GM19438 (cell line): ENCODE data around the gene PTTG1IP.
"Not testable (repeated sequence)": the region's sequence is repeated elsewhere in the genome, so short reads cannot be mapped to it uniquely, and the experiment has no call there.

ENCODE experiments used
- ATAC-seq: cut with Tn5 transposase; IDR thresholded peaks from one replicate; pipeline ENCODE4 v1.9.1; 2021; ENCODE audit warnings: low read depth; ENCODE audit not compliant: unreplicated experiment

PTTG1IP gene, protein sequence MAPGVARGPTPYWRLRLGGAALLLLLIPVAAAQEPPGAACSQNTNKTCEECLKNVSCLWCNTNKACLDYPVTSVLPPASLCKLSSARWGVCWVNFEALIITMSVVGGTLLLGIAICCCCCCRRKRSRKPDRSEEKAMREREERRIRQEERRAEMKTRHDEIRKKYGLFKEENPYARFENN

DNA sequence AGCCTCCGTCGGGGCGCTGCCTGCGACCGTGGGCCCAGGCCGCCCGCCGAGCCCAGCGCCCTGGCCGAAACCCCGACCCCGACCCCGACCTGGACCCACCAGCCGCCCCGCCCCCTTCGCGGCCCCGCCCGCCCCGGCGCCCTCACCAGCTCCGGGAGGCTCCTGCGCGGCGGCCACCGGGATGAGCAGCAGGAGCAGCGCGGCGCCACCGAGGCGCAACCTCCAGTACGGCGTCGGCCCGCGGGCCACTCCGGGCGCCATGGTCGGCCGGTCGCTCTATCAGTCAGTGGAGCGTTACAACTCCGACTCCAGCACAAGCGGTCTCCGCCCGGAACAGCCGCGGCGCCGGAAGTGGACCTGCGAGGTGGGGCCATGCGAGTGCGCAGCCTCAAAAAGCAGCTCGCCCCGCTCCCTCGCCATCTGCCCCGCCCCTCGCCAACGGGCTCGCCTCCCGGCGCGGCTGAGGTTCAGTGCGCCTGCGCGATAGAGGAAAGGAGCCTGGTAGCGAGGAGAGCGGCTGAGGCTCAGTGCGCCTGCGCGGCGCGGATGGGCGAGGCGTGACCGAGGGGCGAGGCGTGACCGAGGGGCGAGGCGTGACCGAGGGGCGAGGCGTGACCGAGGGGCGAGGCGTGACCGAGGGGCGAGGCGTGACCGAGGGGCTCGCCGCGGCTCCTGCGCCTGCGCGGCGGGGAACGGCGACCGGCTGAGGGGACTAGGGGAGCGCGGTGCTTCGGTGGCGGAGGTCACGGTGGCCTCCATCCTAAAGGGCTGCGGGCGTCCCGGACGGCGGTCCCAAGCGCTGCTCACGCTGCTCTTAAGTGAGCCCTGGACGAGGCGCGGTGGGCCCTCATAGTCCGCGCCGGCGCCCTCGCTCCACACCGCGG lies at the start of gene PTTG1IP:
PTTG1IP (minus strand) TSS at position 335 of the 884 bp plus-strand sequence; CDS start at position 261, 74 bp downstream.
- peak; percentile 60 for ATAC-seq

DNA sequence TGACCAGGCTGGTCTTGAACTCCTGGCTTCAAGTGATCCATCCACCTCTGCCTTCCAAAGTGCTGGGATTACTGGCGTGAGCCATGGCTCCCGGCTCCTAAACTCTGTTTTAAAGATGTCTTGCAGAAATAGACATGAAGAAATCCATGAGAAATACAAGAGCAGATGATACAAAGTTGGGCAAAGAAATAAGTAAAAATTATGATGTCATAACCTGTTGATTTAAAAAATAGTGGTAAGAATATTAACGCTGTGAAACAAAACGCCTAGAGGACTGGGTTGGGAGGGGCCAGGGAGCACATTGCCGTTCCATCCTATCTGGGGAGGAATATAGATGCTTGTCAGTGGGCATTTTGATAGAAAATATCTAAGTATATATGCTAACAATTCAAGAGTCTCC lies 48.4 kb upstream of the PTTG1IP start:
- no peak for ATAC-seq

DNA sequence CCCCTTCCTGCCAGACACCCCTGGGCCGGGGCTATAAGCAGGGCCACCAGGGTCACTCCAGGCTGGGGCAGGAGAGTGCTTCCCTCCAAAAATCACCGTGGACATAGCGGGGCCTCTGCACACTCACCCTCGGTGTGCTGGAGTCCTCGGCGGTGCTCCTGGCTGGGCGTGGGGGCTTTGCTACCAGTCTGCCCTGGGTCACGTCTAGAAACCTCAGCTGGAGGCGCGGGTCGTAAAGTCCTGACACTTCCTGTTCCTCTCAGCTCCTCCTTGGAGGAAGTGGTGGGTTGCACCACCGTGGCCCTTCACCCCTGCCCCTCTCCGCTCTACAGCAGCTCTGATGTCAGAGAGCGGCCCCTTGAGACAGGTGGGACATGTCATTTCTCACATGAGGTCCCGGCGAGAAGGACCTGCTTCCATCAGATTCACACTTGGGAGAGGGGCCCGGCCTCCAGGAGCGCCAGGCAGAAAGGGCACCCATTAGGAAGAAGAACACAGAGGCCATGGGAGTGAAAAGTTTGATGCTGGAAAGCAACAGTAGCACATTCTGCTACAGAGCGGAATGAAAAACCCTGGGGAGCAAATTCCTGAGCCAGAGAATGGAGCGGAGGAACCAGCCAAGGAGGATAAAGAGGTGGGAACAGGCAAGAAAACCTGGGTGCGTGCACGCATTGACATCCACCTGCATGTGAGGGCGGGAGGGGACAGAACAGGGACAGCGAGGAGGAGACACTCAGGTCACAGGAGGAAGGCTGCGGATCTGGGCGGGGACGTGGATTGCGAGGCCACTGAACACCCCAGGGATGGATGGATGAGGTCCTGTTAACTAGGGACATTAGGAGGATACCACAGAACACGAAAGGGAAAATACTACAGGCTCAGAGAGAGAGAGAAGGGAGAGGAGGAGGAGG lies 47.5 kb upstream of the PTTG1IP start, which contains the start of gene ITGB2:
ITGB2 (minus strand) TSS at position 206 of the 911 bp plus-strand sequence. CDS start 10,117 bp downstream, outside the sequence.
- peak; percentile 71 for ATAC-seq

DNA sequence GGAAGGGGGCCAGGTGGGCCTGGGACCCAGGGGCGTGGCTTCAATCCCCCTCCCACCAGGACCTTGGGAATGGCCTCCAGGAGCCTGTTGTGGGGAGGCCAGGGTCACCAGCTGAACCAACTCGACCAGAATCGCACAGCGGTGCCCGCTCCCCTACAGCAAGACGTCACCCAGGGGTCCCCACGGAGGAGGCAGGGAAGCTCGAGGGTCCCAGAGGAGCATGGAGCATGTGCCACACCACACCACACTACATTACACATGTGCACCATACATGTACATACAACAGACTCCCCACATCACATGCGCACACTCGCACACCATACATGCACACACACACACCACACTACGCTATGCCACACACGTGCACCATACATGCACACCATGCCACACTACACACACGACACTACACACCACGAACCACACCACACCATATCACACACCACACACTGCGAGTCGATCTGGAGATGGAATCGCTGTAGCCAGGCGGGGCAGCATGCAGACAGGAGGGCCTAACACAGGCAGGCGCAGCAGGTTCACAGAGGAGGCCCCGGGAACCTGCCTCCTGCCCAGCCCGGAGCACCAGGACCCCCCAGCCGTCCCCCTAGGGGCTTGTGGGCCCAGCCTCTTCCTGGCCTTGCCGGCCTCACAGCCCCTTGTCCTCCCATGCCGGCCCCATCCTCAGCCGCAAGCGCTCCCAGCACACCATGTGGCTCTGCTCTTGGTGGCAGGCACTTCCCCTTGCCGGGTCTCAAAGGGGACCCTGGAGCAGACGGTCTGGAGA lies 46.6 kb upstream of the PTTG1IP start:
- ATAC-seq = peak; percentile 5

DNA sequence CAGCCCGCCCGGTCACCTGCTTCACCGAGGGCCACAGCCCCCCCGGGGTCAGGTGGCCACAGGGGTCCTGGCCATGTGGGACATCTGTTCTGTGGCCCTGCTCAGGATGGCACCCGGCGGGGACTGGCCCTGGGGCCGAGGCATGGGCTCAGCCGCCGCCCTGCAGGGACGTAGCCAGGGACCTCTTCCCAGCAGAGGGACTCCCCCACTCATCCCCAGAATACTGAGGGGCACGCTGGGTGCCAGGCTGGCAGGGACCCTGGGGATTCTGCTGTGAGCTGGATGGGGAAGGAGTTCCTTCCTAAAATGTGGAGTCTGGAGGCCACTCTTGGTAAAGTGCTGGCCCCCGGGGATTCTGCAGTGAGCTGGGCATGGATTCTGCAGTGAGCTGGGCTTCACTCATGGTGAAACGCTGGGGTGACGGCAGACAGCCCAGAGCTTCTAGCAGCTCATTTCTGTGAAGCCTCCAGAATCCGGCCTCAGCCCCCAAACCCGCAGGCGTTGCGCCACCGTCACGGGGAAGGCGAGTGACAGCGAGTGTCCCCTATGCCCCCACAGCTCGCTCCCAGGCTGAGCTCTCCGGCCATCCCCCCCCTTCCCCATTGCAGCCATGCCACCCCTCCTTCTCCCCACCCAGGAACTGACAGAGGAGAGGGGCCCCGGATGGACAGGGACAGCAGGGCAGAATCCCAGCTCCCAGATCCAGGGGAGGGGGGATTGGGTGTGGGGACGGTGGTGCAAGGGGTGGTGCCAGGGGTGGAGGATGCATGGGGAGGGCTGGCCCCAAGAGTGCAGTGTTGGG lies 45.8 kb upstream of the PTTG1IP start:
- no peak for ATAC-seq

DNA sequence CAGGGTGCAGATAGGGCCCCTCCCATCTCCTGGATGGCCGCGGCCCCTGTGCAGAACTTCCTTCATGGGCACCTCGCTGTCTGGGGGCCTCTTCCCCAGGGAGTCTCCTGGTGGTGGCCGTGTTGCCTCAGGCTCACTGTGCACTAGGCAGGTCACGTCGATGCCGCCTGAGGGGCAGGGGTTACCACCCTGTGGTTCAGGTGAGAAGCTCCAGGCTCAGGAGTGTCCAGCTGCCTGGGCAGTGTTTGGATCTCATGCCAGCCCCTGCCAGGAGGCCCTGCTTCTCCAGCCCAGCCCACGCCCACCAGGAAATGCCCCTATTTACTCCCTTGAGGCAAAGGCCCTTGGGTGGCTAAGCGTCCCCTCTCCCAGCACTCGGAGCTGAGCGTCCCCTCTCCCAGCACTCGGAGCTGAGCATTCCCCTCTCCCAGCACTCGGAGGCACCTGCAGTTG lies 45.1 kb upstream of the PTTG1IP start:
- no peak for ATAC-seq

DNA sequence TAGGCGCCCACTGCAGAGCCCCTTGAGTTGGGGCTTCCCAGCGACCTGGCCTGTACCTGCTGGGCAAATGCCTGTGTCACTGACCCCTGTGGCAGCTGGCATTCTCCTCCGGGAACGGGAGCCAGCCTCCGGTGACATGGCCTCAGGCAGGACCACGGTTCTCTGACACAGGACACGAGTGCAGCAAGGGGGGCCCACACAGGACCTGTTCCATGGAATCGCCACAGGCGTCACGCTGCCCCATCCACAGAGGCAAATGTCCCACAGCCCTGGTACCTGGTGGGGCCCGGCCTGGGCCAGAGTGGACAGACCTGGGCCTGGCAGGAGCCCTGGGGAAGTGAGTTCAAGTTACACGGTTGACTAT lies 44.6 kb upstream of the PTTG1IP start:
- no peak for ATAC-seq

DNA sequence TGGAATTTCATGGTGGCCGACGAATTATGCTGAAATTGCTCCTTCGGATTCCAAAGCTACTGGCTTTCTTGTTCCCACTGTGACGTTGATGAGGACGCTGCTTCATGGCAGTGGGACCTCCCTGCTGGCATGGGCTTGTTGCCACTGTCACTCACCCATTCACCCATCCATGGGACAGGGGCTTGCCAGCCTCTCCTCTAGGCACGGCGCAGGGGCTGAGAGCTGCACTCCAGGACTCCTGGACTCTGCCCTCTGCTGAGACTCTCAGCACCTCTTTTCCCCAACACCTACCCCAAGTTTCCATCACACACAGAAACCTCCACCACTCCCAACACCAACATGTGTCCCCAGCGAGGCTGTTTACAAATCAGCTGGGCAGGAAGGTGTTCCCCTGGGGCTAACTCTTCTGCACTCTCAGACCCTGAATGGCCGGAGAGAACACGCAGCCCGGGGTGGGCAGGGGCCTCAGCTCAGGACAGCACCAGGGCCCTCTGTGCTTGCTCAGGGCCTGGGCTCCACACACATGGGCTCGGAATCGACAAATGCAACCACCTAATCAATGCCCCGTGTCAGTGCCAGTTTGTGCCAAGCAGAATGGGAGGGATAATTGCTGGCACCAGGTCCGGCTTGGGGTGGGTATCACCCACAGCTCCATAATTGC lies 44.1 kb upstream of the PTTG1IP start:
- ATAC-seq = no peak

DNA sequence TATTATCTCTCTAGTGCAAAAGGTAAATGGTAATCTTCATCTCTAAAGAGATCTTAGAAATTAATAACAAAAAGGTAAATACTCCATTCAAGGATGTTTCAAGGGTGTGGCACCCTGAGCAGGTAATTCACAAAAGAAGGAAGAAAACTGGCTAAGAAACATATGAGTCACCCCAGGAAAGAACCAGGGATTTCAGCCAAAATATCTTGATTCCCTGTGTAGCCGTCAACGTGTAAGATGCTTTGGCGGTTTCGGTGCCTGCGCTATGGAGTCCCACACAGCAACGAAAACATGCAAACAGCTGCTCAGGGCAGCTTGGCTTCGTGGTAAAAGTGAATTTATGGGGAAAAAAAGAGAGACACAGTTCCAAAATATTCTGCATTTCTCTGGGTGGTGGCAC lies 43.5 kb upstream of the PTTG1IP start:
- no peak for ATAC-seq

DNA sequence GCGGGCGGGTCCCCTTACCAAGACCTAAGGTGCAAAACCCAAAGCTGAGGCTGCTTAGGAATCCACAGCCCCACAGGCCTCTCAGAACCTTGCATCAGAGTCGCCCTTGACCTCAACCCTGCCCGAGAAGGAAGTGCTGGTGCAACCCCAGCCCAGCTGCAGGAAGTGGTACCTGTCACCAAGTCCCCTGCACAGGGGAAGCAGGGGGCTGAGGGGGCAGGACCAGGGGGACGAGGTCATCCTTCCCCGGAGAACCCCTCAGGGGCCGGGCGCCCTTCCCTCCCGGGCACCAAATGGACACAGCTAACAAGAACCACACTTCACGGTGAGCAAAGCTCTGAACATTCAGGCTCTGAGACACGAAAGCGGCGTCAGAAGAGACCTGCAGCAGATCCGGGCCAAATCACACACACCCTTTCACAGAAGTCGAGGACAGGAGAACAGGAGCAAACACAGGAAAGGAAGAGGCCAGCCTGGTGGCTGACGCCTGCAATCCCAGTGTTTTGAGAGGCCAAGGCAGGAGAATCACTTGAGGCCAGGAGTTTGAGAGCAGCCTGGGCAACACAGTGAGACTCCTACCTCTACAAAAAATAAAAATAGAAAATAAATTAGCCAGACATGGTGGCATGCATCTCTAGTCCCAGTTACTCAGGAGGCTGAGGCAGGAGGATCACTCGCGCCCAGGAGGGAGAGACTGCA lies 40.8 kb upstream of the PTTG1IP start:
- ATAC-seq = peak; percentile 51

DNA sequence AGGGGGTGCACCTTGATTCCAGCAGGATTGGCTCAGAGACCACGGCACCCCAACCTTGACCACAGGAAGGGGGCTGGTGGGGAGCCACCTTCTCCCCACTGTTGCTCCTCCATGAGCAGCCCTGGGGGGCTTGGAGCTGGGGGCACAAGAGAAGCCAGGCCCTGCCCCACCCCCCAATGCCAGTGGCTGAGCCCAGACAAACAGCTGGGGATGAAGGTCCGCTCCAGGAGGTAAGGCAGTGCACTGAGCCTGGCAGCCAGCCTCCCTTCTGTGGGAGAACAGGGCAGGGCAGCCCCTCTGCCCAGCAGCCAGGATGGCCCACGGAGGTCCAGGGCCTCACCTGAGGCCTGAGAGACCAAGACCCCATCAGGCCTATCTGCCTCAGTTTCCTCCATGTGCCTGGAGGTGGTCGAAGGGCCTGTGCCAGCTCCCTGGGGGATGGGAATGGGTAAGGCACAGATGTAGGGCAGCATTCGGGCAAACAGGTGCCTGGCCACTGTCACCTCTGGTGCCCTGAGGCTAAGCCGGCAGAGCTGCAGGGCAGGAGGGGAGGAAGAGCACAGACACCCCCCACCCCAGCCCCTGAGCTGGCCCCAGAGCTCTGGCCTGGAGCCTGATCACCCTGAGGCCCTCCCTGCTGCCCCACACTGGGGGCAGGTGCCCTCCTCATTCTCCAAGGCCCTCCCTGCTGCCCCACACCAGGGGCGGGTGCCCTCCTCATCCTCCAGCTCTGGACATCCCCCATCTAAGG lies 40.1 kb upstream of the PTTG1IP start:
- no peak for ATAC-seq

DNA sequence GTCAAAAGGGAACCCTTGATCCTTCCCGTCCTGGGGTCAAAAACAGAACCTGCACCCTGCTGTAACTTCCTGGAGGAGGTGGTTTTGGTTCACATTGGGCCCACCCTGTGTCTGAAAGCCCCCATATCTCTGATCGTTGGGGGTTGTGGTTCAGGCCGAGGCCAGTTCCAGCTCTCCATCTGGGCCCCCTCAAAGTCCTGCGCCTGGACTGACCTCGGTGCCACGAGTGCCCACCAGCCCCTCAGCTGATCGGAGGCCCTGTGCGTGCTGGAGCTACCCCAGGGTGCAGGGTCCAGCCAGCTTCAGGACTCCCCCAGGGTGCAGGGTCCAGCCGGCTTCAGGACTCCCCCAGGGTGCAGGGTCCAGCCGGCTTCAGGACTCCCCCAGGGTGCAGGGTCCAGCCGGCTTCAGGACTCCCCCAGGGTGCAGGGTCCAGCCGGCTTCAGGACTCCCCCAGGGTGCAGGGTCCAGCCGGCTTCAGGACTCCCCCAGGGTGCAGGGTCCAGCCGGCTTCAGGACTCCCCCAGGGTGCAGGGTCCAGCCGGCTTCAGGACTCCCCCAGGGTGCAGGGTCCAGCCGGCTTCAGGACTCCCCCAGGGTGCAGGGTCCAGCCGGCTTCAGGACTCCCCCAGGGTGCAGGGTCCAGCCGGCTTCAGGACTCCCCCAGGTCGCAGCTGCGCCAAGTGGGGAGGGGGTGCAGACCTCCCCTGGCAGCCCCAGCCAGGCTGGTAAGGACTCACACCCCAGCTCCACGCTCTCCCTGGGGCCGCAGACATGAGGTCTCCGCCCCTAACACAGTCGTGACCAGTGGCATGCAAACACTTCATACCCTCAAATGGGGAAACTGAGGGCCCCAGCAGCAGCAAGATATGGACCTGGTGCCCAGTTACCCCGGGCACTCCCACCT lies 39.3 kb upstream of the PTTG1IP start:
- not testable (repeated sequence) for ATAC-seq

DNA sequence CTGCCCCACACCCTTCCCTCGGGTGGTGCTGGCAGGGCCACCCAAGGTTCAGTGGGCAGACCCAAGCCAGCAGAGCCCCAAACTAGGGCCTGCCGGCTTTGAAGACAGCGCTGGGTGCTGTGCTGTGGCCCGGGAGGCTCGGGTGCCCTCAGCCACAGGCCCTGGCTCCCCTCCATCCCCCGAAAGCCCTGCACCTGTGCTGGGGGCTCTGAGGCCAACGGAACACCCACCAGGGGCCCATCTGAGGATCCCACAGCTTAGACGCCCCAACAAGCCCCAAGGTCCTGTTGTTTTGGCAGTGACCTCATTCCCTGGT lies 38.6 kb upstream of the PTTG1IP start:
- no peak for ATAC-seq

DNA sequence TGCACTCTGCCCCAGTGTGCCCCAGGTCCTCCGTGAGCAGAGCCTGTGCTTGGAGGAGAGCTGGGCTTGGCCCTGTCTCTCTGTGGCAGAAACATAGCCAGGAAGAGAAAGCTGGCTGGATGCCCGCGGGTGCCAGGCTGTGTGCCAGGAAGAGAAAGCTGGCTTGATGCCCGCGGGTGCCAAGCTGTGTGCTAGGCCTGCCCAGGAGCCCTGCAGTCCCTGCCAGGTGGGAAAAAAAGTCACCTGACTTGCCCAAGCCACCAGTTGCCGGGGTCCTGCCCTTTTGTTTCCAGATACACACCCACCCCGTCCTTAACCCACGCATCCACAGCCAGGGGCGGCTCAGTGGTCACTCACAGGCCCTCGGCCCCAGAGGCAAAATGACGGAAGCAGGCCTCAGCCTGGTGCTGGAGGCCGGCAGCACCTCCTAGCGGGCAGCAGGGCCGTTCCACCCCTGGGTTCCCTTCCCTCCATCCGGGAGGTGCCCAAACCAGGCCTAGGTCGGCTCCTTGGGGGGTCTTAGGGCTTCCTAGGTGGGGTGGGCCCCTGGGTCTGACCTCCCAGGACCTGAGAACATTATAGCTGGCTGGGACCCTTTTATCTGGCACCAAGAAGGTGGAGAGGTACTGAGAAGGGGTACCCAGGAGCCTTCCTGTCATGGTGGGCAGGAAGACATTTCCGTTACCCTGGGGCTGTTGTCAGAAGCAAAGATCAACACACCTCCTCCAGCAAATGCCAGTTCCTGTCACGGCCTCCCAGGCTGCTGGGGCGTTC lies 38.1 kb upstream of the PTTG1IP start:
- ATAC-seq = no peak

DNA sequence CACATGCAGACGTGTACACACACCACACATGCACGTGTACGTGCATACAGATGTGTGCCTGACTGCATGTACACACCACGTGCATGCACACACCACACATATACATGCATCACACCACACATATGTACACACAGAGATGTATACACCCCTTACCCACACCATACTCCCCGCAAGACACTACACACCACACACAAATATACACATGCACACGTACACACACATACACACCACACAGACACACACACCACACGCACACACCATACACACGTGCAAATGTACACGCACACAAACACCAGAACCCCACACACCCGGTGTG lies 37.5 kb upstream of the PTTG1IP start:
- no peak for ATAC-seq
